IPS-NIHi7 (cell line): ENCODE results near the gene STK32B.
"Not testable (repeated sequence)": the region's sequence is repeated elsewhere in the genome, so short reads cannot be mapped to it uniquely, and the experiment has no call there.

Source experiments
- DNase-seq: peaks from one replicate; pipeline ENCODE4 v3.0.0; 2012; ENCODE audit warnings: mixed read lengths; ENCODE audit errors: extremely low spot score

STK32B gene

GRCh38 chr4:5206016-5206790 lies 154.9 kb downstream of the STK32B start:
- DNase-seq: no peak

- DNase-seq: no peak
Observed at GRCh38 chr4:5209862-5210261, 158.6 kb downstream of the STK32B start.

GRCh38 chr4:5211282-5211839 lies 160.1 kb downstream of the STK32B start:
- DNase-seq: no peak

- no peak for DNase-seq
Observed at GRCh38 chr4:5212255-5213013, 161.2 kb downstream of the STK32B start.

- DNase-seq: no peak
Observed at GRCh38 chr4:5213087-5213595, 161.9 kb downstream of the STK32B start.

GRCh38 chr4:5215321-5215720 lies 164.0 kb downstream of the STK32B start:
- no peak for DNase-seq

- no peak for DNase-seq
Observed at GRCh38 chr4:5217421-5217820, 166.1 kb downstream of the STK32B start.

GRCh38 chr4:5218376-5219069 lies 167.2 kb downstream of the STK32B start:
- no peak for DNase-seq

- DNase-seq: peak; percentile 58
Observed at GRCh38 chr4:5220028-5220427, 168.7 kb downstream of the STK32B start.

GRCh38 chr4:5222047-5222446 lies 170.8 kb downstream of the STK32B start:
- no peak for DNase-seq

GRCh38 chr4:5222951-5223350 lies 171.7 kb downstream of the STK32B start:
- no peak for DNase-seq

GRCh38 chr4:5224340-5224739 lies 173.1 kb downstream of the STK32B start:
- DNase-seq: no peak

- DNase-seq: no peak
Observed at GRCh38 chr4:5232549-5232948, 181.3 kb downstream of the STK32B start.

GRCh38 chr4:5237086-5237660 lies 185.9 kb downstream of the STK32B start:
- peak; percentile 46 for DNase-seq

GRCh38 chr4:5238173-5238572 lies 186.9 kb downstream of the STK32B start:
- no peak for DNase-seq

- not testable (repeated sequence) for DNase-seq
Observed at GRCh38 chr4:5247061-5247460, 195.8 kb downstream of the STK32B start.

- DNase-seq: no peak
Observed at GRCh38 chr4:5247735-5248134, 196.5 kb downstream of the STK32B start.

- no peak for DNase-seq
Observed at GRCh38 chr4:5249727-5250126, 198.4 kb downstream of the STK32B start.

- not testable (repeated sequence) for DNase-seq
Observed at GRCh38 chr4:5250536-5250935, 199.3 kb downstream of the STK32B start.

- no peak for DNase-seq
Observed at GRCh38 chr4:5256421-5256820, 205.1 kb downstream of the STK32B start.

GRCh38 chr4:5257086-5257485 lies 205.8 kb downstream of the STK32B start:
- DNase-seq: no peak

- no peak for DNase-seq
Observed at GRCh38 chr4:5259471-5259870, 208.2 kb downstream of the STK32B start.
